Fibroblast of villous mesenchyme (primary cell): ENCODE results near the gene MAD1L1. TPM values are rescaled to one million over a fixed set of nuclear protein-coding genes. Genes with fewer than 3 reads are reported as not detected.
A peak's percentile ranks its signal among the peaks of the same experiment; 100 is the strongest.

ENCODE experiments used
- DNase-seq: peaks from one replicate; pipeline ENCODE4 v3.0.0-alpha.2; 2010; ENCODE audit warnings: low read depth
- H3K4me3 ChIP-seq: 2 replicates; pipeline ENCODE4 v1.5.1; 2011; ENCODE audit warnings: low read depth, mild to moderate bottlenecking, low read length
- CTCF ChIP-seq: IDR thresholded peaks from 2 replicates; pipeline ENCODE4 v1.5.1; 2012; ENCODE audit warnings: low read depth, mild to moderate bottlenecking, low read length; ENCODE audit not compliant: insufficient read depth
- total RNA-seq: library from RNA; depleted of rRNA; stranded (reverse); fragments of >200 nt; gene quantifications from 2 replicates; pipeline ENCODE4 v1.2.3, GENCODE V29; 2012

Gene MAD1L1
- total RNA-seq, 1 donor: 43.6 TPM

GRCh38 chr7:2043316-2044039 lies 189.3 kb downstream of the MAD1L1 start:
- TF ChIP-seq CTCF: no peak
- H3K4me3 ChIP-seq: no peak overlapping the region
- DNase-seq: no peak

GRCh38 chr7:2042650-2043049 lies 190.1 kb downstream of the MAD1L1 start:
- no peak overlapping the region for H3K4me3 ChIP-seq
- DNase-seq: no peak
- no peak for TF ChIP-seq CTCF

GRCh38 chr7:2041496-2042367 lies 191.0 kb downstream of the MAD1L1 start:
- DNase-seq: no peak
- no peak overlapping the region for H3K4me3 ChIP-seq
- TF ChIP-seq CTCF: no peak

- no peak for TF ChIP-seq CTCF
- no peak for DNase-seq
- H3K4me3 ChIP-seq: no peak overlapping the region
These were observed 191.9 kb downstream of the MAD1L1 start for GRCh38 chr7:2040893-2041270.

- no peak for DNase-seq
- H3K4me3 ChIP-seq: no peak overlapping the region
- TF ChIP-seq CTCF: no peak
These were observed 192.4 kb downstream of the MAD1L1 start for GRCh38 chr7:2040201-2040892.

- no peak overlapping the region for H3K4me3 ChIP-seq
- TF ChIP-seq CTCF: no peak
- DNase-seq: peak; percentile 35
These were observed 193.6 kb downstream of the MAD1L1 start for GRCh38 chr7:2038931-2039728.
